PC-9 (cell line): ENCODE measurements around the gene VDAC2. TPM values are rescaled to one million over a fixed set of nuclear protein-coding genes. Genes with fewer than 3 reads are reported as not detected.
A peak's percentile ranks its signal among the peaks of the same experiment; 100 is the strongest.

Experiments used
- BruUV-seq: library from RNA; stranded (reverse); fragments of 400-500 nt; replicated peaks from 2 replicates; lab custom pipeline; 2021; lab: Mats Ljungman, UMichigan
- CTCF ChIA-PET: fragments of 300-600 bp; sonication (Branson Sonifier 250); formaldehyde crosslinking; loops from one replicate; lab custom pipeline; 2022; ENCODE audit warnings: antibody characterized with exemption; lab: Charles Lee
- POLR2A ChIA-PET: fragments of 300-600 bp; sonication (Branson Sonifier 250); formaldehyde crosslinking; loops from one replicate; lab custom pipeline; 2022; ENCODE audit warnings: antibody characterized with exemption; ENCODE audit not compliant: unreplicated experiment; lab: Charles Lee
- DNase-seq, 2 experiments: peaks; one replicate each; pipeline versions ENCODE4 v3.0.0 to v3.0.0-alpha.2; 2015 to 2022; ENCODE audit warnings: mixed read lengths in 1 of 2
- H2AFZ ChIP-seq: fragments of 200-600 bp; sonication (generic); 2 replicates; pipeline ENCODE4 v1.8.1; 2017; ENCODE audit warnings: antibody characterized with exemption
- H3F3A ChIP-seq: fragments of 200-600 bp; sonication (generic); 2 replicates; pipeline ENCODE4 v1.8.1; 2017; ENCODE audit warnings: antibody characterized with exemption, mild to moderate bottlenecking, low read depth; ENCODE audit not compliant: insufficient read depth
- H3K27ac ChIP-seq: fragments of 200-600 bp; sonication (generic); 2 replicates; pipeline ENCODE4 v1.6.1; 2016; ENCODE audit warnings: mixed run types
- H3K27me3 ChIP-seq: fragments of 200-600 bp; sonication (generic); 2 replicates; pipeline ENCODE4 v1.6.1; 2016; ENCODE audit warnings: low read depth, mixed run types; ENCODE audit not compliant: insufficient read depth
- H3K36me3 ChIP-seq: fragments of 200-600 bp; sonication (generic); 2 replicates; pipeline ENCODE4 v1.6.1; 2016; ENCODE audit warnings: low read depth, mixed run types
- H3K4me1 ChIP-seq: fragments of 200-600 bp; sonication (generic); replicated peaks from 2 replicates; pipeline ENCODE4 v1.6.1; 2016; ENCODE audit warnings: mixed run types; ENCODE audit not compliant: insufficient read depth
- H3K4me2 ChIP-seq: fragments of 200-600 bp; sonication (generic); 2 replicates; pipeline ENCODE4 v1.6.1; 2017; ENCODE audit warnings: mixed run types
- H3K4me3 ChIP-seq: fragments of 200-600 bp; sonication (generic); 2 replicates; pipeline ENCODE4 v1.6.1; 2016; ENCODE audit warnings: mixed run types
- H3K79me2 ChIP-seq: fragments of 200-600 bp; sonication (generic); 2 replicates; pipeline ENCODE4 v1.6.1; 2017; ENCODE audit warnings: low read depth, mixed run types
- H3K9me2 ChIP-seq: fragments of 200-600 bp; sonication (generic); 2 replicates; pipeline ENCODE4 v1.8.1; 2017; ENCODE audit warnings: mild to moderate bottlenecking; ENCODE audit not compliant: insufficient read depth
- H3K9me3 ChIP-seq: fragments of 200-600 bp; sonication (generic); 2 replicates; pipeline ENCODE4 v1.8.1; 2016; ENCODE audit warnings: low read depth; ENCODE audit not compliant: insufficient read depth
- H4K20me1 ChIP-seq: fragments of 200-600 bp; sonication (generic); 2 replicates; pipeline ENCODE4 v1.8.1; 2017; ENCODE audit not compliant: insufficient read depth
- EZH2 ChIP-seq: fragments of 200-600 bp; sonication (generic); IDR thresholded peaks from 2 replicates; pipeline ENCODE4 v1.8.0; 2017; ENCODE audit warnings: antibody characterized with exemption, low read depth
- intact Hi-C: fragments of 100-400 bp; cut with micrococcal nuclease; formaldehyde crosslinking; loops from one replicate; pipeline ENCODE4 v1.10.0; 2022; ENCODE audit not compliant: unreplicated experiment
- total RNA-seq: library from RNA; stranded (reverse); gene quantifications from 2 replicates; pipeline ENCODE4 v1.2.3, GENCODE V29; 2021
- TF ChIP-seq, protein P1 (sequence below): fragments of 200-600 bp; sonication (generic); conservative IDR thresholded peaks from 2 replicates; pipeline ENCODE4 v1.6.1; 2017; ENCODE audit warnings: mixed run types, antibody characterized with exemption, mild to moderate bottlenecking, moderate library complexity

The VDAC2 gene
- total RNA-seq, 1 experiment from 2014 or later, result 243 TPM

DNA sequence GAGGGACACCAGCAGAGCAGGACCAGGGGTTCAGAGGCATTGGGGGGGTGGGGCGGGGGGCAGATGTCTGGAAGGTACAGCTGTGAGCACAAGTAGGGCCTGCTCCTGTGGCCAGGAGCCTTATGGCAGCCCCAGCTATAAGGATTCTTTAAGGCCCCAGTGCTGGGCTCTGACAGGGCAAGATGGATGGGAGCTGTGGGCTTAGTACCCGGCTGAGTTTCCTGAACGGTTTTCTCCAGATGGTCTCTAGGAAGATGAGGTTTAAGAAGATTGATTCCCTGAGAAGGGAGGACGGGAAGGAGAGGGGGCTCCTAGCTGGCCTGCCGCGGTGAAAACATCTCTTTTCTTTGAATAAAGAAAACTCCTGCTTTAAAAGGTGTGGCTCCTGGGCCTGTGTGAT lies 55.3 kb downstream of the VDAC2 start:
- intact Hi-C loops, result no loop called here
- no TSS peak for BruUV-seq

DNA sequence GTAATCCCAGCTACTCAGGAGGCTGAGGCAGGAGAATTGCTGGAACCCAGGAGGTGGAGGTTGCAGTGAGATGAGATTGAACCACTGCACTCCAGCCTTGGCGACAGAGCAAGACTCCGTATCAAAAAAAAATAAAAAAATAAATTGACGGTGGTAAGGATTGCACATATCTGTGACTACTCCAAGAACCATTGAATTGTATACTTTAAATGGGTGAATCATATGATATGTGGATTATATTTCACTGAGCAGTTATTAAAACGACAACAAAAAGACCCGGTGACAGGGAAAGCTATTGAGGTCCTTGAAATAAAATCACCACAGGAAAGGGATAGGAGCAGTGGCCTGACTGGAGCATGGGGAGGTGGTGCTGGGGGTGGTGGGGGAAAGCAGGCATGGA lies 56.3 kb downstream of the VDAC2 start:
- Histone ChIP-seq H3F3A (peaks cover 28% of the 10 kb centered on the region), H3K4me1 (peaks cover 48% of the 10 kb centered on the region), H3K9me2 (no peaks in the 10 kb centered on the region), H3K9me3 (no peaks in the 10 kb centered on the region), H4K20me1 (no peaks in the 10 kb centered on the region), H2AFZ (no peak overlapping the region), H3K27ac (no peak overlapping the region), H3K79me2 (no peaks in the 10 kb centered on the region), H3K4me3 (no peak overlapping the region), H3K27me3 (no peaks in the 10 kb centered on the region), H3K4me2 (no peak overlapping the region), H3K36me3 (no peaks in the 10 kb centered on the region)
- intact Hi-C loops, result no loop called here
- ChIA-PET POLR2A (no interaction called here), CTCF (interaction anchor here (0.7 kb wide), 1 partner anchor 126 kb away, joined by 18 read pairs; no protein-coding TSS in a partner anchor)
- DNase-seq, result peak in 1 of 2 experiments; percentile 11
- TF ChIP-seq, protein P1, sequence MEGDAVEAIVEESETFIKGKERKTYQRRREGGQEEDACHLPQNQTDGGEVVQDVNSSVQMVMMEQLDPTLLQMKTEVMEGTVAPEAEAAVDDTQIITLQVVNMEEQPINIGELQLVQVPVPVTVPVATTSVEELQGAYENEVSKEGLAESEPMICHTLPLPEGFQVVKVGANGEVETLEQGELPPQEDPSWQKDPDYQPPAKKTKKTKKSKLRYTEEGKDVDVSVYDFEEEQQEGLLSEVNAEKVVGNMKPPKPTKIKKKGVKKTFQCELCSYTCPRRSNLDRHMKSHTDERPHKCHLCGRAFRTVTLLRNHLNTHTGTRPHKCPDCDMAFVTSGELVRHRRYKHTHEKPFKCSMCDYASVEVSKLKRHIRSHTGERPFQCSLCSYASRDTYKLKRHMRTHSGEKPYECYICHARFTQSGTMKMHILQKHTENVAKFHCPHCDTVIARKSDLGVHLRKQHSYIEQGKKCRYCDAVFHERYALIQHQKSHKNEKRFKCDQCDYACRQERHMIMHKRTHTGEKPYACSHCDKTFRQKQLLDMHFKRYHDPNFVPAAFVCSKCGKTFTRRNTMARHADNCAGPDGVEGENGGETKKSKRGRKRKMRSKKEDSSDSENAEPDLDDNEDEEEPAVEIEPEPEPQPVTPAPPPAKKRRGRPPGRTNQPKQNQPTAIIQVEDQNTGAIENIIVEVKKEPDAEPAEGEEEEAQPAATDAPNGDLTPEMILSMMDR, result no peak
- no peak for TF ChIP-seq EZH2
- no TSS peak for BruUV-seq

More for the DNA sequence above, 55.3 kb downstream of the VDAC2 start:
- ChIA-PET CTCF (no interaction called here), POLR2A (no interaction called here)
- no peak overlapping the region for H3K4me2 ChIP-seq
- H3K4me1 ChIP-seq, result peaks cover 51% of the 10 kb centered on the region
- H3K27me3 ChIP-seq, result no peaks in the 10 kb centered on the region
- H3K9me2 ChIP-seq, result no peaks in the 10 kb centered on the region
- no peak for TF ChIP-seq EZH2
- TF ChIP-seq, protein P1, result no peak
- no peak overlapping the region for H3K4me3 ChIP-seq
- no peak overlapping the region for H3K27ac ChIP-seq
- H3K9me3 ChIP-seq, result no peaks in the 10 kb centered on the region
- no peaks in the 10 kb centered on the region for H4K20me1 ChIP-seq
- no peak overlapping the region for H2AFZ ChIP-seq
- no peaks in the 10 kb centered on the region for H3K79me2 ChIP-seq
- H3K36me3 ChIP-seq, result no peaks in the 10 kb centered on the region
- H3F3A ChIP-seq, result peaks cover 39% of the 10 kb centered on the region
- DNase-seq, result no peak

DNA sequence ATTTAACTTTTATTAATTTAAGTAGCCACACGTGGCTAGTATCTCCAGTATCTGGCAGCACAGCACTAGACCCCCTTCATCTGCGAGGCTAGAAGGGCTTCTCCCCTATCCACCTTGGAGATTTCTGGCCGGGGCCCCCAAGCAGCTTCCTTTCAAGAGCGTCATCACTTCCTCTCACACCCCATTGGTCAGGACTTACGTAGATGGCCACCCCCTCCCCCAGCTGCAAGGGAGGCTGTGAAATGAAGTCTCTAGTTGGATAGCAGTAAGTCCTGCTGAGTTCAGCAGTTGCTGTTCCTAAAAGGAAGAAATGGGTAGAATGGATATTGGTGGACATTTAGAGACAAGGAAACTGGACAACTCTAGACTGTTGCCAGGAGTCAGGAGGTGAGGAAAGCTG lies 59.0 kb downstream of the VDAC2 start:
- ChIA-PET CTCF (interaction anchor here (0.5 kb wide), 1 partner anchor 13 kb away, joined by 9 read pairs; no protein-coding TSS in a partner anchor), POLR2A (interaction anchor here (0.5 kb wide), 1 partner anchor 66 kb away, joined by 3 read pairs; no protein-coding TSS in a partner anchor)
- no peak for DNase-seq
- Histone ChIP-seq H3K4me2 (no peak overlapping the region), H3K9me2 (no peaks in the 10 kb centered on the region), H4K20me1 (no peaks in the 10 kb centered on the region), H3K9me3 (no peaks in the 10 kb centered on the region), H3K36me3 (no peaks in the 10 kb centered on the region), H3K4me1 (peaks cover 44% of the 10 kb centered on the region), H3K4me3 (no peak overlapping the region), H3K27ac (no peak overlapping the region), H2AFZ (no peak overlapping the region), H3K79me2 (peaks cover 6% of the 10 kb centered on the region; the same call in 1 of the 2 replicates), H3K27me3 (no peaks in the 10 kb centered on the region), H3F3A (peaks cover 26% of the 10 kb centered on the region)
- BruUV-seq, result no TSS peak
- TF ChIP-seq, protein P1, result no peak
- TF ChIP-seq EZH2, result no peak
- intact Hi-C loops, result no loop called here
